ENCODE measurements around the gene BAHCC1. TPM values are rescaled to one million over a fixed set of nuclear protein-coding genes. Genes with fewer than 3 reads are reported as not detected.

BAHCC1 gene
- total and polyA plus RNA-seq, 9 of the 15 experiments (the other 6 are each of a cell fraction or from before 2014, with no cell fraction given), result 0.14 to 26.9 (median 5.0) TPM

DNA sequence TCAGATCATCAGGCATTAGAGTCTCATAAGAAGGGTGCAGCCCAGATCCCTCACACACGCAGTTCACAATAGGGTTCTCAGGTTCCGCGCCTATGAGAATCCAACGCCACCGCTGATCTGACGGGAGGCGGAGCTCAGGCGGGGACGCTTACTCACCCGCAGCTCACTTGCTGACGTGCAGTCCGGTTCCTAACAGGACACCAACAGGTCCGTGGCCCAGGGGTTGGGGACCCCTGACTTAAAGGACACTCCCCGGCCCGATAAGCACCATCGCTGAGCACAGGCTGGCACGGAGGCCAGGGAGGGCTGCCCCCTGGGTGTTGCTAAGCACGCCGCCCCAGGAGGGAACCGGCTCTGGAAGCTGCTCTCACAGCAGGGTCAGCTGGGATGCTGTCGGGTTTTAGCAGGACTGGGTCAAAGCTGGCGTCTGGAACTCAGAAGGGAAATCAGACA is 30.1 kb upstream of the BAHCC1 start (continued):
- TF ChIP-seq ZC3H4 (CRISPR knock-in tag; IDR thresholded peaks at IDR 0.05; ENCODE audit: borderline replicate concordance) (peak; percentile 91; the same call in 1 of the 2 replicates), CC2D1A (IDR thresholded peaks at IDR 0.05) (peak; percentile 52; the same call in 1 of the 2 replicates)

DNA sequence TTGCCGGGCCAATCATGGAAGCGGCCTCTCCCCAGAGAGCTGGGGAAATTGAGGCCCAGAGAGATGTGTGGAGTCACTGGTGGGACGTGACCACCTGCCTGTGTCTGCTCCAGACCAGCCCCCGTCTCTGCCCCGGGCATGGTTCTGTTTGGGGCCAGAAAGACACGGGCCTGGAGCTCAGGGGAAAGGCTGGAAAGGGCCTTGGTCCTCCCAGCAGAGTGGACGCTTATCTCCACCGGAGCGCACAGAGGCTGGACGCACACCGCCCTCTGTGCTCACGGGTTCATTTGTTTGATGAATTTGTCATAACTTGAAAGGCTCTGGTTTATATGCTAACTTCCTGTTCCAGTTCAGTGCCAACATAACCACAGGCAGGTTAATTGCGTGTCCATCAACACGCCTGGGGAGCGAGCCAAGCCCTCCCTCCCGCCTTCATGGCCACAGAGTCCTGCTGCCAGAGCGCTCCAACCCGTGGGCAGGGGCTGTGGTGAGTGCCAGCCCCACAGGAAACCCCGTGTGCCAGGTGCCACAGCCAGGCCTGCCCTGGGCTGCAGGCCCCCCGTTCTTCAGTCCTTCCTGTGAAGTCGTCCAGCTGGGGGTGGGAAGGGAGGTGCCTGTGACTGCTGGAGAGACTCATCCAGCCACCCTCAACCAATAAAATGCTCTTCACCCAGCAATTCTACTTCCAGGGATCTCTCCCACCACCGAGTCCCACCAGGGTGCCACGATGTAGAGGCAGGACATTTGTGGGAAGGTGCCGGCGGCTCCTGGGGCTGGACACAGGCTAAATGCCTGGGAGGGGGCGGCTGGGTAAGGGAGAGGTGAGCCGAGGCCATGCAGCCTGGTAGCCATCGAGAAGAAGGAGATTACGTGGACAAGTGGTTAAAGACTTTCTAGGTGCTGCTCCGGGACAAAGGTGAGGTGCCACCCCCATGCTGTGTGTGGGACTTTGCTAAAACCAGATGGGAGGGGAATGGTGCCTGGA is 29.4 kb upstream of the BAHCC1 start:
- H3K36me3 ChIP-seq (ENCODE audit: control insufficient read depth, insufficient read depth, low read length), result no peaks in the 10 kb centered on the region
- H3K9me1 ChIP-seq (ENCODE audit: control insufficient read depth, insufficient read depth, low read length), result no peaks in the 10 kb centered on the region
- DNase-seq (ENCODE audit: extremely low read depth in 1 of 4, low spot score in 3 of 4) (peak in 2 of 4 experiments; percentile 58 to 60), FAIRE-seq (peak; percentile 85), ATAC-seq (peak; percentile 81)
- in situ Hi-C loops (cut with MboI), result no loop called here
- peak overlapping the region; percentile 28; the same call in 1 of the 2 replicates for H3K4me3 ChIP-seq
- intact Hi-C loops (cut with micrococcal nuclease), result no loop called here
- peak overlapping the region; percentile 91 for H3K4me2 ChIP-seq (ENCODE audit: insufficient read depth, low read length)
- no peaks in the 10 kb centered on the region for H3K79me2 ChIP-seq (ENCODE audit: control insufficient read depth, insufficient read depth, low read length)
- H2AFZ ChIP-seq (ENCODE audit: low read depth, low read length), result peak overlapping the region; percentile 94
- H4K20me1 ChIP-seq (replicated peaks; ENCODE audit: control insufficient read depth, insufficient read depth, low read length), result no peaks in the 10 kb centered on the region
- POLR2A ChIA-PET, result interaction anchor here (0.6 to 1.7 kb wide), 10 partner anchors 7 to 56 kb away, joined by 3 to 6 read pairs (median 4); no protein-coding TSS in a partner anchor
- WGBS (ENCODE audit: insufficient coverage, low coverage, missing lambda C conversion rate), result 26% methylated on average over 28 of the region's 30 CpGs
- H3K9me3 ChIP-seq (replicated peaks; ENCODE audit: control insufficient read depth, insufficient read depth, low read depth, low read length), result no peaks in the 10 kb centered on the region
- BruUV-seq (replicated peaks), result no TSS peak
- H3K4me1 ChIP-seq (replicated peaks in 1 of 2; ENCODE audit: control insufficient read depth in 2 of 2, insufficient read depth in 2 of 2, low read length in 2 of 2), result peaks cover 20 to 40% of the 10 kb centered on the region in 2 experiments
- peak overlapping the region; percentile 51 to 91; a peak in 3 of 4 replicates for H3K9ac ChIP-seq (ENCODE audit: insufficient read depth in 1 of 2, low read depth in 2 of 2, low read length in 2 of 2)
- CTCF ChIA-PET (ENCODE audit: low intra/inter-chr PET ratio), result no interaction called here
- peak overlapping the region; percentile 35; the same call in 1 of the 3 replicates for H3K27ac ChIP-seq (ENCODE audit: extremely low read depth, low read depth, low read length)
- H3K27me3 ChIP-seq (ENCODE audit: control insufficient read depth in 2 of 2, insufficient read depth in 2 of 2, low read length in 2 of 2), result no peaks in the 10 kb centered on the region
- TF ChIP-seq, protein P1, sequence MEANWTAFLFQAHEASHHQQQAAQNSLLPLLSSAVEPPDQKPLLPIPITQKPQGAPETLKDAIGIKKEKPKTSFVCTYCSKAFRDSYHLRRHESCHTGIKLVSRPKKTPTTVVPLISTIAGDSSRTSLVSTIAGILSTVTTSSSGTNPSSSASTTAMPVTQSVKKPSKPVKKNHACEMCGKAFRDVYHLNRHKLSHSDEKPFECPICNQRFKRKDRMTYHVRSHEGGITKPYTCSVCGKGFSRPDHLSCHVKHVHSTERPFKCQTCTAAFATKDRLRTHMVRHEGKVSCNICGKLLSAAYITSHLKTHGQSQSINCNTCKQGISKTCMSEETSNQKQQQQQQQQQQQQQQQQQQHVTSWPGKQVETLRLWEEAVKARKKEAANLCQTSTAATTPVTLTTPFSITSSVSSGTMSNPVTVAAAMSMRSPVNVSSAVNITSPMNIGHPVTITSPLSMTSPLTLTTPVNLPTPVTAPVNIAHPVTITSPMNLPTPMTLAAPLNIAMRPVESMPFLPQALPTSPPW (CRISPR knock-in tag; IDR thresholded peaks at IDR 0.05), result peak; percentile 40; the same call in 1 of the 2 replicates
- TF ChIP-seq RBM22 (IDR thresholded peaks at IDR 0.05; ENCODE audit: low read depth, low read length, poor library complexity, severe bottlenecking), result no peak
- TF ChIP-seq KDM4B (IDR thresholded peaks at IDR 0.05; ENCODE audit: borderline replicate concordance in 2 of 2, low read depth in 1 of 2), result no peak
- TF ChIP-seq ATF1 (CRISPR knock-in tag; IDR thresholded peaks at IDR 0.05), result no peak
- TF ChIP-seq ATF1 (tag; IDR thresholded peaks at IDR 0.05), result peak; percentile 56
- no peak for TF ChIP-seq NR4A1 (CRISPR knock-in tag; IDR thresholded peaks at IDR 0.05)
- TF ChIP-seq NR4A1 (tag; IDR thresholded peaks at IDR 0.05), result 0 out of 2 replicates have a peak, but pooled peaks have one; percentile 18
- TF ChIP-seq MLLT1 (IDR thresholded peaks at IDR 0.05), result 0 out of 4 replicates have a peak, but pooled peaks of 1 of the 2 experiments have one; percentile 29
- 0 out of 2 replicates have a peak, but pooled peaks have one; percentile 44 for TF ChIP-seq KAT7 (CRISPR knock-in tag; IDR thresholded peaks at IDR 0.05; ENCODE audit: borderline replicate concordance)
- TF ChIP-seq TCF7 (IDR thresholded peaks at IDR 0.05; ENCODE audit: borderline replicate concordance), result 0 out of 2 replicates have a peak, but pooled peaks have one; percentile 44
- peak; percentile 59 for TF ChIP-seq FOSL1 (tag; conservative IDR thresholded peaks at IDR 0.05)
- TF ChIP-seq BHLHE40 (IDR thresholded peaks at IDR 0.05; ENCODE audit: low read length), result peak; percentile 76; the same call in 1 of the 2 replicates
- no peak for TF ChIP-seq POLR2AphosphoS2 (IDR thresholded peaks at IDR 0.05; ENCODE audit: low read length)
- TF ChIP-seq MEF2D (tag; conservative IDR thresholded peaks at IDR 0.05; ENCODE audit: low read depth), result 0 out of 2 replicates have a peak, but pooled peaks have one; percentile 32
- TF ChIP-seq ELF2 (CRISPR knock-in tag; IDR thresholded peaks at IDR 0.05), result peak; percentile 64; the same call in 1 of the 2 replicates
